ENCODE data around the gene MICOS13. TPM values are rescaled to one million over a fixed set of nuclear protein-coding genes. Genes with fewer than 3 reads are reported as not detected.

The MICOS13 gene
- polyA plus RNA-seq, 1 of the 3 experiments (the other 2 are of a cell fraction) = 112 TPM

DNA sequence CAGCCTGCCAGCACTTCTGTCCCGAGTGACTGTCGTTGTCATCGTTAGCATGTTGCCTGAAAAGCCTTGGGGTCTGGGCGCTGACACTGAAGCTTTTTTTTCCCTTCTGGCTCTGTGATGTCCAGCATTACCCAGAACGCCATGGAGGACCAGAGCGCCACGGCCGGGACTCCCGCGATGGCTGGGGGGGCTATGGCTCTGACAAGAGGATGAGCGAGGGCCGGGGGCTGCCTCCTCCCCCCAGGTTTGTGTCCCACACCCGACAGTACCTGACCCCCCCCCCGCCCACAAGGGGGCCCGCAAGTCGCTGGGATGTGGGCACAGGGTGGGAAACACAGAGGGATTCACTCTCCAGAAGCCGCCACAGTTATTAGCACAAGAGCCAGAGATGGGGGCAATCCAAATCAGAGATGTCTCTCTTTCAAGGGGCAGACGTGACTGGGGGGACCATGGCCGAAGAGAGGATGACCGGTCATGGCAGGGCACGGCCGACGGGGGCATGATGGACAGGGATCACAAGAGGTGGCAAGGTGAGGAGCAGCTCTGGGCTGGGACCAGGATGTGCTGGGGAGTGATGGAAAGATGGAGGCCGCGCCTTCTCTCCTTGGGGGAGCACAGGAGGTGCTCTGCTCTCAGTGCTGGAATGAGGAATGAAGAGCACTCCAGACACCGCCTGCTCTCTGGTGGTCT, 13.2 kb downstream of the MICOS13 start:
- no peaks in the 10 kb centered on the region for H3K9me3 ChIP-seq
- no peaks in the 10 kb centered on the region for H3K4me1 ChIP-seq (ENCODE audit: control insufficient read depth in 1 of 2, insufficient read depth in 2 of 2, low read depth in 1 of 2, low read length in 1 of 2)
- ChIA-PET POLR2A (no interaction called here), CTCF (no interaction called here)
- H3F3A ChIP-seq (replicated peaks; ENCODE audit: insufficient read depth) = peaks cover 4% of the 10 kb centered on the region
- no peaks in the 10 kb centered on the region for H4K20me1 ChIP-seq (ENCODE audit: insufficient read depth)
- TF ChIP-seq JUND (IDR thresholded peaks at IDR 0.05) = no peak
- TF ChIP-seq, protein P1, sequence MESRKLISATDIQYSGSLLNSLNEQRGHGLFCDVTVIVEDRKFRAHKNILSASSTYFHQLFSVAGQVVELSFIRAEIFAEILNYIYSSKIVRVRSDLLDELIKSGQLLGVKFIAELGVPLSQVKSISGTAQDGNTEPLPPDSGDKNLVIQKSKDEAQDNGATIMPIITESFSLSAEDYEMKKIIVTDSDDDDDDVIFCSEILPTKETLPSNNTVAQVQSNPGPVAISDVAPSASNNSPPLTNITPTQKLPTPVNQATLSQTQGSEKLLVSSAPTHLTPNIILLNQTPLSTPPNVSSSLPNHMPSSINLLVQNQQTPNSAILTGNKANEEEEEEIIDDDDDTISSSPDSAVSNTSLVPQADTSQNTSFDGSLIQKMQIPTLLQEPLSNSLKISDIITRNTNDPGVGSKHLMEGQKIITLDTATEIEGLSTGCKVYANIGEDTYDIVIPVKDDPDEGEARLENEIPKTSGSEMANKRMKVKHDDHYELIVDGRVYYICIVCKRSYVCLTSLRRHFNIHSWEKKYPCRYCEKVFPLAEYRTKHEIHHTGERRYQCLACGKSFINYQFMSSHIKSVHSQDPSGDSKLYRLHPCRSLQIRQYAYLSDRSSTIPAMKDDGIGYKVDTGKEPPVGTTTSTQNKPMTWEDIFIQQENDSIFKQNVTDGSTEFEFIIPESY (IDR thresholded peaks at IDR 0.05; ENCODE audit: borderline replicate concordance, low read depth) = no peak
- no peak for TF ChIP-seq MXI1 (IDR thresholded peaks at IDR 0.05; ENCODE audit: low read depth, low read length)
- no peak for TF ChIP-seq GABPA (IDR thresholded peaks at IDR 0.05; ENCODE audit: low read depth)
- TF ChIP-seq, protein P2, sequence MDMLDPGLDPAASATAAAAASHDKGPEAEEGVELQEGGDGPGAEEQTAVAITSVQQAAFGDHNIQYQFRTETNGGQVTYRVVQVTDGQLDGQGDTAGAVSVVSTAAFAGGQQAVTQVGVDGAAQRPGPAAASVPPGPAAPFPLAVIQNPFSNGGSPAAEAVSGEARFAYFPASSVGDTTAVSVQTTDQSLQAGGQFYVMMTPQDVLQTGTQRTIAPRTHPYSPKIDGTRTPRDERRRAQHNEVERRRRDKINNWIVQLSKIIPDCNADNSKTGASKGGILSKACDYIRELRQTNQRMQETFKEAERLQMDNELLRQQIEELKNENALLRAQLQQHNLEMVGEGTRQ (IDR thresholded peaks at IDR 0.05; ENCODE audit: borderline replicate concordance, low read depth, low read length) = no peak
- no peak for TF ChIP-seq EZH2phosphoT487 (IDR thresholded peaks at IDR 0.05; ENCODE audit: borderline replicate concordance, low read depth)
- TF ChIP-seq POLR2AphosphoS5 (IDR thresholded peaks at IDR 0.05; ENCODE audit: low read depth, low read length) = no peak
- TF ChIP-seq TCF12 (IDR thresholded peaks at IDR 0.05) = no peak
- TF ChIP-seq YY1 (IDR thresholded peaks at IDR 0.05; ENCODE audit: low read depth) = no peak
- no peak for TF ChIP-seq RCOR1 (IDR thresholded peaks at IDR 0.05; ENCODE audit: low read length)
- TF ChIP-seq GATA2 (CRISPR knock-in tag; IDR thresholded peaks at IDR 0.05) = no peak
- TF ChIP-seq EP300 (IDR thresholded peaks at IDR 0.05; ENCODE audit: borderline replicate concordance in 1 of 2, low read depth in 1 of 2, low read length in 1 of 2) = no peak
- no peak for TF ChIP-seq ELF1 (IDR thresholded peaks at IDR 0.05)
- no peak for TF ChIP-seq RFX5 (IDR thresholded peaks at IDR 0.05; ENCODE audit: low read length)
- TF ChIP-seq SIN3A (IDR thresholded peaks at IDR 0.05; ENCODE audit: borderline replicate concordance, low read depth, low read length) = no peak
- H3K36me3 ChIP-seq (replicated peaks in 1 of 2; ENCODE audit: control insufficient read depth in 1 of 2, insufficient read depth in 2 of 2, low read length in 1 of 2) = peaks cover 43 to 69% of the 10 kb centered on the region in 2 experiments
- H3K79me2 ChIP-seq (ENCODE audit: insufficient read depth) = no peaks in the 10 kb centered on the region
- H3K4me2 ChIP-seq = no peak overlapping the region
- no peak overlapping the region for H3K4me3 ChIP-seq (ENCODE audit: low read depth in 2 of 2, low read length in 1 of 2)
- H3K27me3 ChIP-seq (ENCODE audit: insufficient read depth) = no peaks in the 10 kb centered on the region
- DNase-seq = no peak
- H3K9me2 ChIP-seq = no peaks in the 10 kb centered on the region
- no peak overlapping the region for H3K27ac ChIP-seq (ENCODE audit: low read depth in 2 of 2, low read length in 1 of 2)
- WGBS (ENCODE audit: low lambda C conversion rate) = 96% methylated on average over 23 of the region's 26 CpGs
- no peak overlapping the region for H3K9ac ChIP-seq
- no peak overlapping the region for H2AFZ ChIP-seq (ENCODE audit: low read depth)

Data from SK-N-SH (cell line).